GM21515 (cell line): ENCODE results near the gene NOTCH2.

Experiments used
- ATAC-seq: cut with Tn5 transposase; IDR thresholded peaks from one replicate; pipeline ENCODE4 v1.9.1; 2021; ENCODE audit not compliant: unreplicated experiment

The NOTCH2 gene

GRCh38 chr1:119911775-119912174 is 157.7 kb downstream of the NOTCH2 start:
- ATAC-seq: no peak

GRCh38 chr1:119910618-119911017 is 158.8 kb downstream of the NOTCH2 start:
- ATAC-seq: no peak

GRCh38 chr1:119909890-119910596 is 159.4 kb downstream of the NOTCH2 start:
- no peak for ATAC-seq

- no peak for ATAC-seq
These were observed 160.8 kb downstream of the NOTCH2 start for GRCh38 chr1:119908661-119909060.

GRCh38 chr1:119906927-119907652 is 162.4 kb downstream of the NOTCH2 start:
- ATAC-seq: no peak

GRCh38 chr1:119903443-119903835 is 166.0 kb downstream of the NOTCH2 start:
- no peak for ATAC-seq

- no peak for ATAC-seq
These were observed 166.6 kb downstream of the NOTCH2 start for GRCh38 chr1:119902775-119903442.

- ATAC-seq: no peak
These were observed 170.3 kb downstream of the NOTCH2 start for GRCh38 chr1:119898981-119899720.

- no peak for ATAC-seq
These were observed 170.9 kb downstream of the NOTCH2 start for GRCh38 chr1:119898530-119898929.

- ATAC-seq: no peak
These were observed 173.2 kb downstream of the NOTCH2 start, which contains the start of gene ADAM30 for GRCh38 chr1:119896303-119896702. TSS of gene ADAM30 (minus strand) at chr1:119896515. CDS start at chr1:119896336, 179 bp downstream.

- no peak for ATAC-seq
These were observed 174.4 kb downstream of the NOTCH2 start for GRCh38 chr1:119895102-119895501.

GRCh38 chr1:119893827-119894700 is 175.4 kb downstream of the NOTCH2 start:
- no peak for ATAC-seq

- ATAC-seq: no peak
These were observed 176.1 kb downstream of the NOTCH2 start for GRCh38 chr1:119893238-119893791.

GRCh38 chr1:119891386-119891785 is 178.1 kb downstream of the NOTCH2 start:
- no peak for ATAC-seq

- ATAC-seq: no peak
These were observed 181.0 kb downstream of the NOTCH2 start for GRCh38 chr1:119888476-119888875.

GRCh38 chr1:119887427-119887826 is 182.0 kb downstream of the NOTCH2 start:
- ATAC-seq: no peak

GRCh38 chr1:119885903-119886783 is 183.3 kb downstream of the NOTCH2 start:
- ATAC-seq: no peak

GRCh38 chr1:119884711-119885110 is 184.8 kb downstream of the NOTCH2 start:
- ATAC-seq: no peak

- ATAC-seq: no peak
These were observed 185.6 kb downstream of the NOTCH2 start for GRCh38 chr1:119883826-119884225.
